CD4-positive, alpha-beta T cell treated with Interleukin-10 for 1 hour (primary cell): ENCODE results near the gene SUPT7L.
"Not testable (repeated sequence)": the region's sequence is repeated elsewhere in the genome, so short reads cannot be mapped to it uniquely, and the experiment has no call there.

Experiments used
- DNase-seq: peaks from one replicate; pipeline ENCODE4 v3.0.0-alpha.2; 2020

SUPT7L gene

GRCh38 chr2:27634291-27634690, 29.1 kb downstream of the SUPT7L start:
- DNase-seq = no peak

- DNase-seq = not testable (repeated sequence)
Observed at GRCh38 chr2:27630257-27630656, 33.2 kb downstream of the SUPT7L start.

- DNase-seq = peak; percentile 93
Observed at GRCh38 chr2:27628767-27629709, 34.4 kb downstream of the SUPT7L start, which contains the start of the genes CCDC121 and GPN1. TSS of gene CCDC121 (minus strand) at chr2:27629012. CDS start at chr2:27627799, 1,213 bp downstream. TSS of gene GPN1 (plus strand) at chr2:27629050. CDS start at chr2:27629059, 9 bp downstream.

- DNase-seq = no peak
Observed at GRCh38 chr2:27627963-27628766, 35.2 kb downstream of the SUPT7L start.

- DNase-seq = not testable (repeated sequence)
Observed at GRCh38 chr2:27626921-27627320, 36.5 kb downstream of the SUPT7L start.

- DNase-seq = not testable (repeated sequence)
Observed at GRCh38 chr2:27626323-27626722, 37.1 kb downstream of the SUPT7L start.

- DNase-seq = no peak
Observed at GRCh38 chr2:27624943-27625342, 38.5 kb downstream of the SUPT7L start.

GRCh38 chr2:27622921-27623384, 40.5 kb downstream of the SUPT7L start:
- DNase-seq = no peak

- DNase-seq = no peak
Observed at GRCh38 chr2:27621524-27621923, 41.9 kb downstream of the SUPT7L start.

- no peak for DNase-seq
Observed at GRCh38 chr2:27615316-27615715, 48.1 kb downstream of the SUPT7L start.

GRCh38 chr2:27613985-27614384, 49.4 kb downstream of the SUPT7L start:
- no peak for DNase-seq

GRCh38 chr2:27606611-27607010, 56.8 kb downstream of the SUPT7L start:
- no peak for DNase-seq
